ENCODE measurements around the gene OR13F1. TPM values are rescaled to one million over a fixed set of nuclear protein-coding genes. Genes with fewer than 3 reads are reported as not detected.

The OR13F1 gene
- not detected for total RNA-seq
- not detected for total RNA-seq (2013)
- 0 reads per million in 29 experiments for total RNA-seq

GRCh38 chr9:104503963-104504362 lies at the start of gene OR13F1:
TSS of gene OR13F1 (plus strand) at chr9:104504263. CDS start at chr9:104504263, 0 bp downstream.
- no peak within 1 kb of the TSS for H3K4me3 ChIP-seq (ENCODE audit: control insufficient read depth in 1 of 2, extremely low read depth in 1 of 2, low read length in 1 of 2)
- no peak within 1 kb of the TSS for H3K27ac ChIP-seq (ENCODE audit: low read length)
- H3K36me3 ChIP-seq (ENCODE audit: control insufficient read depth in 2 of 2, extremely low read depth in 1 of 2, insufficient read depth in 1 of 2, low read length in 1 of 2): no peaks in the 10 kb centered on the region
- CTCF ChIA-PET: no interaction called here
- POLR2A ChIA-PET: no interaction called here
- ATAC-seq (replicated peaks in 1 of 4) (no peak), DNase-seq (no peak)
- no peaks in the 10 kb centered on the region for H3K27me3 ChIP-seq (replicated peaks in 1 of 2; ENCODE audit: control insufficient read depth in 2 of 2, extremely low read depth in 1 of 2, insufficient read depth in 2 of 2, low read length in 1 of 2)
- Mint-ChIP-seq H3K36me3 (no peaks in the 10 kb centered on the region), H3K4me1 (no peaks in the 10 kb centered on the region), H3K27ac (no peak within 1 kb of the TSS), H3K9me3 (peaks cover 0 to 4% (median 2%) of the 10 kb centered on the region in 3 donors), H3K4me3 (no peak within 1 kb of the TSS), H3K27me3 (no peaks in the 10 kb centered on the region)
- H3K9me3 ChIP-seq: no peaks in the 10 kb centered on the region
- 96% methylated on average over 2 of the region's 5 CpGs for WGBS (ENCODE audit: insufficient coverage)
- H3K4me1 ChIP-seq (ENCODE audit: control insufficient read depth in 1 of 2, extremely low read depth in 1 of 2, insufficient read depth in 2 of 2, low read length in 2 of 2): no peaks in the 10 kb centered on the region

GRCh38 chr9:104456831-104457230 lies 47.2 kb upstream of the OR13F1 start:
- POLR2A ChIA-PET: no interaction called here
- Histone ChIP-seq H3K27me3 (replicated peaks in 1 of 2; ENCODE audit: control insufficient read depth in 2 of 2, extremely low read depth in 1 of 2, insufficient read depth in 2 of 2, low read length in 1 of 2) (no peaks in the 10 kb centered on the region), H3K27ac (ENCODE audit: low read length) (no peak overlapping the region), H3K36me3 (ENCODE audit: control insufficient read depth in 2 of 2, extremely low read depth in 1 of 2, insufficient read depth in 1 of 2, low read length in 1 of 2) (no peaks in the 10 kb centered on the region), H3K9me3 (no peaks in the 10 kb centered on the region), H3K4me3 (ENCODE audit: control insufficient read depth in 1 of 2, extremely low read depth in 1 of 2, low read length in 1 of 2) (no peak overlapping the region), H3K4me1 (ENCODE audit: control insufficient read depth in 1 of 2, extremely low read depth in 1 of 2, insufficient read depth in 2 of 2, low read length in 2 of 2) (no peaks in the 10 kb centered on the region)
- WGBS (ENCODE audit: insufficient coverage): no CpG with 5 or more reads among the region's 1 CpG
- no peak overlapping the region for H3K4me3 Mint-ChIP-seq
- H3K27ac Mint-ChIP-seq: no peak overlapping the region
- H3K9me3 Mint-ChIP-seq: peaks cover 0 to 7% (median 4%) of the 10 kb centered on the region in 3 donors
- H3K27me3 Mint-ChIP-seq: no peaks in the 10 kb centered on the region
- H3K36me3 Mint-ChIP-seq: no peaks in the 10 kb centered on the region
- no peaks in the 10 kb centered on the region for H3K4me1 Mint-ChIP-seq
- DNase-seq (no peak), ATAC-seq (replicated peaks in 1 of 4) (no peak)
- CTCF ChIA-PET: no interaction called here

GRCh38 chr9:104463864-104464263 lies 40.2 kb upstream of the OR13F1 start:
- Histone ChIP-seq H3K4me1 (ENCODE audit: control insufficient read depth in 1 of 2, extremely low read depth in 1 of 2, insufficient read depth in 2 of 2, low read length in 2 of 2) (no peaks in the 10 kb centered on the region), H3K4me3 (ENCODE audit: control insufficient read depth in 1 of 2, extremely low read depth in 1 of 2, low read length in 1 of 2) (no peak overlapping the region), H3K36me3 (ENCODE audit: control insufficient read depth in 2 of 2, extremely low read depth in 1 of 2, insufficient read depth in 1 of 2, low read length in 1 of 2) (no peaks in the 10 kb centered on the region), H3K27me3 (replicated peaks in 1 of 2; ENCODE audit: control insufficient read depth in 2 of 2, extremely low read depth in 1 of 2, insufficient read depth in 2 of 2, low read length in 1 of 2) (no peaks in the 10 kb centered on the region), H3K27ac (ENCODE audit: low read length) (no peak overlapping the region), H3K9me3 (no peaks in the 10 kb centered on the region)
- ATAC-seq (replicated peaks in 1 of 4): no peak
- no peak for DNase-seq
- H3K27me3 Mint-ChIP-seq: no peaks in the 10 kb centered on the region
- no peak overlapping the region for H3K4me3 Mint-ChIP-seq
- H3K4me1 Mint-ChIP-seq: no peaks in the 10 kb centered on the region
- ChIA-PET CTCF (no interaction called here), POLR2A (no interaction called here)
- peaks cover 9 to 15% (median 12%) of the 10 kb centered on the region in 3 donors for H3K9me3 Mint-ChIP-seq
- H3K27ac Mint-ChIP-seq: no peak overlapping the region
- no peaks in the 10 kb centered on the region for H3K36me3 Mint-ChIP-seq

GRCh38 chr9:104468261-104468660 lies 35.8 kb upstream of the OR13F1 start:
- CTCF ChIA-PET: no interaction called here
- H3K9me3 Mint-ChIP-seq: peaks cover 8 to 20% (median 13%) of the 10 kb centered on the region in 3 donors
- no peaks in the 10 kb centered on the region for H3K4me1 Mint-ChIP-seq
- no peak overlapping the region for H3K27ac ChIP-seq (ENCODE audit: low read length)
- H3K36me3 ChIP-seq (ENCODE audit: control insufficient read depth in 2 of 2, extremely low read depth in 1 of 2, insufficient read depth in 1 of 2, low read length in 1 of 2): no peaks in the 10 kb centered on the region
- H3K9me3 ChIP-seq: no peaks in the 10 kb centered on the region
- H3K36me3 Mint-ChIP-seq: no peaks in the 10 kb centered on the region
- no peak overlapping the region for H3K4me3 ChIP-seq (ENCODE audit: control insufficient read depth in 1 of 2, extremely low read depth in 1 of 2, low read length in 1 of 2)
- no peak for ATAC-seq (replicated peaks in 1 of 4)
- POLR2A ChIA-PET: no interaction called here
- no peaks in the 10 kb centered on the region for H3K4me1 ChIP-seq (ENCODE audit: control insufficient read depth in 1 of 2, extremely low read depth in 1 of 2, insufficient read depth in 2 of 2, low read length in 2 of 2)
- no peak for DNase-seq
- no peak overlapping the region for H3K4me3 Mint-ChIP-seq
- no peaks in the 10 kb centered on the region for H3K27me3 ChIP-seq (replicated peaks in 1 of 2; ENCODE audit: control insufficient read depth in 2 of 2, extremely low read depth in 1 of 2, insufficient read depth in 2 of 2, low read length in 1 of 2)
- no peak overlapping the region for H3K27ac Mint-ChIP-seq
- H3K27me3 Mint-ChIP-seq: no peaks in the 10 kb centered on the region

GRCh38 chr9:104482921-104483570 lies 21.0 kb upstream of the OR13F1 start:
- CTCF ChIA-PET: no interaction called here
- H3K9me3 Mint-ChIP-seq: peaks cover 0 to 4% (median 0%) of the 10 kb centered on the region in 3 donors
- no peaks in the 10 kb centered on the region for H3K27me3 ChIP-seq (replicated peaks in 1 of 2; ENCODE audit: control insufficient read depth in 2 of 2, extremely low read depth in 1 of 2, insufficient read depth in 2 of 2, low read length in 1 of 2)
- no peaks in the 10 kb centered on the region for H3K9me3 ChIP-seq
- H3K27me3 Mint-ChIP-seq: no peaks in the 10 kb centered on the region
- no peaks in the 10 kb centered on the region for H3K36me3 ChIP-seq (ENCODE audit: control insufficient read depth in 2 of 2, extremely low read depth in 1 of 2, insufficient read depth in 1 of 2, low read length in 1 of 2)
- H3K27ac ChIP-seq (ENCODE audit: low read length): no peak overlapping the region
- no peak overlapping the region for H3K4me3 Mint-ChIP-seq
- no peak overlapping the region for H3K27ac Mint-ChIP-seq
- WGBS (ENCODE audit: insufficient coverage): 61% methylated on average over 3 of the region's 5 CpGs
- no peaks in the 10 kb centered on the region for H3K4me1 Mint-ChIP-seq
- H3K4me3 ChIP-seq (ENCODE audit: control insufficient read depth in 1 of 2, extremely low read depth in 1 of 2, low read length in 1 of 2): no peak overlapping the region
- no peaks in the 10 kb centered on the region for H3K36me3 Mint-ChIP-seq
- DNase-seq (no peak), ATAC-seq (replicated peaks in 1 of 4) (no peak)
- no peaks in the 10 kb centered on the region for H3K4me1 ChIP-seq (ENCODE audit: control insufficient read depth in 1 of 2, extremely low read depth in 1 of 2, insufficient read depth in 2 of 2, low read length in 2 of 2)
- POLR2A ChIA-PET: no interaction called here

- H3K4me3 Mint-ChIP-seq: no peak overlapping the region
- POLR2A ChIA-PET: no interaction called here
- 93% methylated on average over 2 of the region's 2 CpGs for WGBS (ENCODE audit: insufficient coverage)
- H3K36me3 Mint-ChIP-seq: no peaks in the 10 kb centered on the region
- no peak overlapping the region for H3K27ac ChIP-seq (ENCODE audit: low read length)
- ATAC-seq (replicated peaks in 1 of 4): no peak
- H3K4me3 ChIP-seq (ENCODE audit: control insufficient read depth in 1 of 2, extremely low read depth in 1 of 2, low read length in 1 of 2): no peak overlapping the region
- H3K4me1 Mint-ChIP-seq: no peaks in the 10 kb centered on the region
- no peak overlapping the region for H3K27ac Mint-ChIP-seq
- no peaks in the 10 kb centered on the region for H3K36me3 ChIP-seq (ENCODE audit: control insufficient read depth in 2 of 2, extremely low read depth in 1 of 2, insufficient read depth in 1 of 2, low read length in 1 of 2)
- no peaks in the 10 kb centered on the region for H3K9me3 ChIP-seq
- H3K27me3 ChIP-seq (replicated peaks in 1 of 2; ENCODE audit: control insufficient read depth in 2 of 2, extremely low read depth in 1 of 2, insufficient read depth in 2 of 2, low read length in 1 of 2): no peaks in the 10 kb centered on the region
- H3K9me3 Mint-ChIP-seq: peaks cover 0 to 4% (median 0%) of the 10 kb centered on the region in 3 donors
- H3K27me3 Mint-ChIP-seq: no peaks in the 10 kb centered on the region
- H3K4me1 ChIP-seq (ENCODE audit: control insufficient read depth in 1 of 2, extremely low read depth in 1 of 2, insufficient read depth in 2 of 2, low read length in 2 of 2): no peaks in the 10 kb centered on the region
- CTCF ChIA-PET: no interaction called here
- DNase-seq: no peak
Measured at GRCh38 chr9:104485014-104485413, 19.0 kb upstream of the OR13F1 start.

GRCh38 chr9:104494808-104495207 lies 9.3 kb upstream of the OR13F1 start:
- no peak overlapping the region for H3K27ac ChIP-seq (ENCODE audit: low read length)
- Mint-ChIP-seq H3K27ac (no peak overlapping the region), H3K4me1 (no peaks in the 10 kb centered on the region), H3K4me3 (no peak overlapping the region), H3K27me3 (no peaks in the 10 kb centered on the region), H3K9me3 (peaks cover 0 to 6% (median 4%) of the 10 kb centered on the region in 3 donors), H3K36me3 (no peaks in the 10 kb centered on the region)
- ChIA-PET POLR2A (no interaction called here), CTCF (no interaction called here)
- ATAC-seq (replicated peaks in 1 of 4): no peak
- H3K4me1 ChIP-seq (ENCODE audit: control insufficient read depth in 1 of 2, extremely low read depth in 1 of 2, insufficient read depth in 2 of 2, low read length in 2 of 2): no peaks in the 10 kb centered on the region
- no peaks in the 10 kb centered on the region for H3K9me3 ChIP-seq
- H3K36me3 ChIP-seq (ENCODE audit: control insufficient read depth in 2 of 2, extremely low read depth in 1 of 2, insufficient read depth in 1 of 2, low read length in 1 of 2): no peaks in the 10 kb centered on the region
- no peak for DNase-seq
- no peak overlapping the region for H3K4me3 ChIP-seq (ENCODE audit: control insufficient read depth in 1 of 2, extremely low read depth in 1 of 2, low read length in 1 of 2)
- WGBS (ENCODE audit: insufficient coverage): no CpG with 5 or more reads among the region's 3 CpGs
- H3K27me3 ChIP-seq (replicated peaks in 1 of 2; ENCODE audit: control insufficient read depth in 2 of 2, extremely low read depth in 1 of 2, insufficient read depth in 2 of 2, low read length in 1 of 2): no peaks in the 10 kb centered on the region
